Measurements from ENCODE around the gene RHOG.
"Not testable (repeated sequence)": the region's sequence is repeated elsewhere in the genome, so short reads cannot be mapped to it uniquely, and the experiment has no call there.

The RHOG gene

DNA sequence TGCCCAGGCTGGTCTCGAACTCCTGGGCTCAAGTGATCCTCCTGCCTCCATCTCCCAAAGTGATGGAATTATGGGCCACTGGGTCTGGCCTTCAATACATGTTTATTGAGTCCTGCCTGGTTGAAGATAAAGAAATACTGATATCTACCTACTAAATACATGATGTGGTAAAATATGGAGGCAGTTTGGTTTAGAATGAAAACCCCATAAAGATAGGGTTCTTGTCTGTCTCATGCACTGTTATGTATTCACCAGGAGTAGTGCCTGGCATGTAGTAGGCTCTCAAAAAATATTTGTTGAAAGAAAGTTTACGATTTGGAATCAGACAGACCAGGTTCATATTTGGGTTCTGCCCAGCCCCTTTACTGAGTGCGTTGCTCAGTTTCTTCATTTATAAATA is 35.9 kb upstream of the RHOG start:
- Histone ChIP-seq H3K4me3 (ENCODE audit: low read depth, low read length) (no peak overlapping the region), H3K27me3 (ENCODE audit: control insufficient read depth, insufficient read depth, low read length) (no peaks in the 10 kb centered on the region), H3K4me1 (ENCODE audit: control insufficient read depth, insufficient read depth, low read length) (no peaks in the 10 kb centered on the region), H3K9me3 (ENCODE audit: control insufficient read depth, insufficient read depth, low read length) (no peaks in the 10 kb centered on the region), H3K36me3 (ENCODE audit: control insufficient read depth, insufficient read depth, low read length) (no peaks in the 10 kb centered on the region), H3K9ac (ENCODE audit: low read depth, low read length) (no peak overlapping the region)

GRCh38 chr11:3873712-3874349 is 33.1 kb upstream of the RHOG start:
- Histone ChIP-seq H3K4me1 (ENCODE audit: control insufficient read depth, insufficient read depth, low read length) (no peaks in the 10 kb centered on the region), H3K4me3 (ENCODE audit: low read depth, low read length) (no peak overlapping the region), H3K9ac (ENCODE audit: low read depth, low read length) (no peak overlapping the region), H3K27me3 (ENCODE audit: control insufficient read depth, insufficient read depth, low read length) (no peaks in the 10 kb centered on the region), H3K36me3 (ENCODE audit: control insufficient read depth, insufficient read depth, low read length) (no peaks in the 10 kb centered on the region), H3K9me3 (ENCODE audit: control insufficient read depth, insufficient read depth, low read length) (no peaks in the 10 kb centered on the region)

- Histone ChIP-seq H3K4me3 (ENCODE audit: low read depth, low read length) (no peak overlapping the region), H3K9ac (ENCODE audit: low read depth, low read length) (no peak overlapping the region), H3K4me1 (ENCODE audit: control insufficient read depth, insufficient read depth, low read length) (no peaks in the 10 kb centered on the region), H3K9me3 (ENCODE audit: control insufficient read depth, insufficient read depth, low read length) (no peaks in the 10 kb centered on the region), H3K36me3 (ENCODE audit: control insufficient read depth, insufficient read depth, low read length) (no peaks in the 10 kb centered on the region), H3K27me3 (ENCODE audit: control insufficient read depth, insufficient read depth, low read length) (no peaks in the 10 kb centered on the region)
These were observed 26.7 kb upstream of the RHOG start for GRCh38 chr11:3867209-3868091.

DNA sequence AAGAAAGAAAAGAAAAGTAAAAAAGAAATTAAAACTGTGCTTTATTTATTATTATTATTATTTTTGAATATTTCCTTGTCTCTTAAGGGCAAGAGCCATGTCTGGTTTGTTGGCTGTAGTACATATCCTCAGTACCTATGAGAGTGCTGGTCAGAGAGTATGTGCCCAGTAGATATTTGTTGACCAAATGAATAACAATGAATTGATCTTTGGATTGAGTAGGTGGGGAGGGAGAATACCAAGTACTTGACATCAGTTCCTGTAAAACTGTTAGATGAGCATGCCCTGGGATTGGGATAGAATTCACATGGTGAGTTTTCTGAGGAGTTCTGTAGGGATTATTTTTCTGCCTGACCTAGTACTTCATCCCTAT is 26.1 kb upstream of the RHOG start:
- Histone ChIP-seq H3K9me3 (ENCODE audit: control insufficient read depth, insufficient read depth, low read length) (no peaks in the 10 kb centered on the region), H3K4me1 (ENCODE audit: control insufficient read depth, insufficient read depth, low read length) (peaks cover 5% of the 10 kb centered on the region), H3K9ac (ENCODE audit: low read depth, low read length) (no peak overlapping the region), H3K36me3 (ENCODE audit: control insufficient read depth, insufficient read depth, low read length) (no peaks in the 10 kb centered on the region), H3K4me3 (ENCODE audit: low read depth, low read length) (no peak overlapping the region), H3K27me3 (ENCODE audit: control insufficient read depth, insufficient read depth, low read length) (no peaks in the 10 kb centered on the region)

DNA sequence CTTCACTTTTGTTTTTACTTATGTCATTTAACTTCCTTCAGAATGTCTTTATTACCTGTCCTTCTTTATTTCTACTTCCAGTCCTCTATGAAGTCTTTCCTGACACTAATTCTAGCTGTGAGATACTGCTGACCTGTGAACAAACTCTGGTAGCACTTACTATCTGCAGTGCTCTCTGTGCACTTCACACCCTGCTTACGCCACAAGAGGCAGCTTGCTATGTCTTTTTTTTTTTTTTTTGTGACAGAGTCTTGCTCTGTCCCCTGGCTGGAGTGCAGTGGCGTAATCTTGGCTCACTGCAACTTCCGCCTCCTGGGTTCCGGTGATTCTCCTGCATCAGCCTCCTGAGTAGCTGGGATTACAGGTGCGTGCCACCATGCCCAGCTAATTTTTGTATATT is 25.4 kb upstream of the RHOG start:
- Histone ChIP-seq H3K9ac (ENCODE audit: low read depth, low read length) (no peak overlapping the region), H3K36me3 (ENCODE audit: control insufficient read depth, insufficient read depth, low read length) (no peaks in the 10 kb centered on the region), H3K27me3 (ENCODE audit: control insufficient read depth, insufficient read depth, low read length) (no peaks in the 10 kb centered on the region), H3K4me3 (ENCODE audit: low read depth, low read length) (no peak overlapping the region), H3K9me3 (ENCODE audit: control insufficient read depth, insufficient read depth, low read length) (no peaks in the 10 kb centered on the region), H3K4me1 (ENCODE audit: control insufficient read depth, insufficient read depth, low read length) (peaks cover 5% of the 10 kb centered on the region)

- H3K4me1 ChIP-seq (ENCODE audit: control insufficient read depth, insufficient read depth, low read length): peaks cover 5% of the 10 kb centered on the region
- no peak overlapping the region for H3K4me3 ChIP-seq (ENCODE audit: low read depth, low read length)
- no peaks in the 10 kb centered on the region for H3K27me3 ChIP-seq (ENCODE audit: control insufficient read depth, insufficient read depth, low read length)
- H3K9ac ChIP-seq (ENCODE audit: low read depth, low read length): no peak overlapping the region
- H3K36me3 ChIP-seq (ENCODE audit: control insufficient read depth, insufficient read depth, low read length): no peaks in the 10 kb centered on the region
- H3K9me3 ChIP-seq (ENCODE audit: control insufficient read depth, insufficient read depth, low read length): no peaks in the 10 kb centered on the region
These were observed 24.8 kb upstream of the RHOG start for GRCh38 chr11:3865388-3866193.

GRCh38 chr11:3861683-3862082 is 20.9 kb upstream of the RHOG start:
- H3K9me3 ChIP-seq (ENCODE audit: control insufficient read depth, insufficient read depth, low read length): no peaks in the 10 kb centered on the region
- no peak overlapping the region for H3K4me3 ChIP-seq (ENCODE audit: low read depth, low read length)
- H3K4me1 ChIP-seq (ENCODE audit: control insufficient read depth, insufficient read depth, low read length): peaks cover 9% of the 10 kb centered on the region
- peaks cover 7% of the 10 kb centered on the region for H3K27me3 ChIP-seq (ENCODE audit: control insufficient read depth, insufficient read depth, low read length)
- no peaks in the 10 kb centered on the region for H3K36me3 ChIP-seq (ENCODE audit: control insufficient read depth, insufficient read depth, low read length)
- no peak overlapping the region for H3K9ac ChIP-seq (ENCODE audit: low read depth, low read length)

DNA sequence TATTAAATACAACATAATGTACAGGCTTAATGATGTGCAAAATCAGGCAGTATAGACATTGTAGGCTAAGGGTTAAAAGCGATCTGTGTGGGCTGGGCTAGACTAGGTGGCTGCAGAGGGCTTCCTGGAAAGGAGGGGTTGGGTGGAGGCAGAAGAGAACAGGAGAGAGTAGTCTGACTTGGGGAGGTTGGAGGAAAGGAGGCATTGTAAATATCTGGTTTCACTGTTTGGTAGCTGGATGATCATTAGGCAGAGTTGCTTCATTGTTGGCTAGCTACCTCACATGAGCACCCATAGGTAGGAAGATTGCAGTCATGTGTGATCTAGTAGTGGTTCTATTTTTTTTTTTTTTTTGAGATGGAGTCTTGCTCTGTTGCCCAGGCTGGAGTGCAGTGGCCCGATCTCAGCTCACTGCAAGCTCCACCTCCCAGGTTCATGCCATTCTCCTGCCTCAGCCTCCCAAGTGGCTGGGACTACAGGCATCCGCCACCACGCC is 20.2 kb upstream of the RHOG start:
- H3K9me3 ChIP-seq (ENCODE audit: control insufficient read depth, insufficient read depth, low read length); H3K36me3 ChIP-seq (ENCODE audit: control insufficient read depth, insufficient read depth, low read length); H3K9ac ChIP-seq (ENCODE audit: low read depth, low read length); H3K4me3 ChIP-seq (ENCODE audit: low read depth, low read length): not testable (repeated sequence)
- peaks cover 14% of the 10 kb centered on the region for H3K4me1 ChIP-seq (ENCODE audit: control insufficient read depth, insufficient read depth, low read length)
- peaks cover 14% of the 10 kb centered on the region for H3K27me3 ChIP-seq (ENCODE audit: control insufficient read depth, insufficient read depth, low read length)

- H3K27me3 ChIP-seq (ENCODE audit: control insufficient read depth, insufficient read depth, low read length): peaks cover 14% of the 10 kb centered on the region
- H3K4me3 ChIP-seq (ENCODE audit: low read depth, low read length): no peak overlapping the region
- no peak overlapping the region for H3K9ac ChIP-seq (ENCODE audit: low read depth, low read length)
- H3K9me3 ChIP-seq (ENCODE audit: control insufficient read depth, insufficient read depth, low read length): no peaks in the 10 kb centered on the region
- no peaks in the 10 kb centered on the region for H3K36me3 ChIP-seq (ENCODE audit: control insufficient read depth, insufficient read depth, low read length)
- peaks cover 14% of the 10 kb centered on the region for H3K4me1 ChIP-seq (ENCODE audit: control insufficient read depth, insufficient read depth, low read length)
These were observed 19.6 kb upstream of the RHOG start for GRCh38 chr11:3860375-3860774.

GRCh38 chr11:3859373-3859881 is 18.7 kb upstream of the RHOG start:
- Histone ChIP-seq H3K4me1 (ENCODE audit: control insufficient read depth, insufficient read depth, low read length) (peaks cover 17% of the 10 kb centered on the region), H3K4me3 (ENCODE audit: low read depth, low read length) (no peak overlapping the region), H3K9me3 (ENCODE audit: control insufficient read depth, insufficient read depth, low read length) (no peaks in the 10 kb centered on the region), H3K27me3 (ENCODE audit: control insufficient read depth, insufficient read depth, low read length) (peaks cover 14% of the 10 kb centered on the region), H3K36me3 (ENCODE audit: control insufficient read depth, insufficient read depth, low read length) (no peaks in the 10 kb centered on the region), H3K9ac (ENCODE audit: low read depth, low read length) (no peak overlapping the region)

DNA sequence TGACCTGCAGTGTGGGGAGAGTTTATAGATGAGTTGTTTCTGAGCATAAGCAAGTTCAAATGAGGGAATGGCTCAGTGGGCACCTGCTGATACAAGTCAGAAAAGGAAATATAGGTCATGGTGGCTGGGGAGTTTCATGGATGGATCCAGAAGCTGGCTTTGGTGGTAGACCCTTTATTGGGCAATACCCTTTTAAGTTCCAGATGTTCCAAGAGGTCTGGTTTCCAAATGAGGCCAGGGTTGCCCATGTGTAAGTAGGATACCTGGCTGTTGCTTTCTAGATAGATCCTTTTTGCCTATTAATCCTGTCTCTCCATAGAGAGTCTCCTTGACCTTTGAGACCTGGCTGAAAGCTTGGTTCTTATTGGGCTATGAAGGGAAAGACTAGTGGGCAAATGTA is 16.9 kb upstream of the RHOG start:
- Histone ChIP-seq H3K36me3 (ENCODE audit: control insufficient read depth, insufficient read depth, low read length) (no peaks in the 10 kb centered on the region), H3K4me3 (ENCODE audit: low read depth, low read length) (no peak overlapping the region), H3K4me1 (ENCODE audit: control insufficient read depth, insufficient read depth, low read length) (peaks cover 23% of the 10 kb centered on the region), H3K9me3 (ENCODE audit: control insufficient read depth, insufficient read depth, low read length) (no peaks in the 10 kb centered on the region), H3K27me3 (ENCODE audit: control insufficient read depth, insufficient read depth, low read length) (peaks cover 14% of the 10 kb centered on the region), H3K9ac (ENCODE audit: low read depth, low read length) (no peak overlapping the region)

All from iPS-15b (cell line).